ENCODE measurements around the gene SUCO.

- TF ChIP-seq, protein P1, sequence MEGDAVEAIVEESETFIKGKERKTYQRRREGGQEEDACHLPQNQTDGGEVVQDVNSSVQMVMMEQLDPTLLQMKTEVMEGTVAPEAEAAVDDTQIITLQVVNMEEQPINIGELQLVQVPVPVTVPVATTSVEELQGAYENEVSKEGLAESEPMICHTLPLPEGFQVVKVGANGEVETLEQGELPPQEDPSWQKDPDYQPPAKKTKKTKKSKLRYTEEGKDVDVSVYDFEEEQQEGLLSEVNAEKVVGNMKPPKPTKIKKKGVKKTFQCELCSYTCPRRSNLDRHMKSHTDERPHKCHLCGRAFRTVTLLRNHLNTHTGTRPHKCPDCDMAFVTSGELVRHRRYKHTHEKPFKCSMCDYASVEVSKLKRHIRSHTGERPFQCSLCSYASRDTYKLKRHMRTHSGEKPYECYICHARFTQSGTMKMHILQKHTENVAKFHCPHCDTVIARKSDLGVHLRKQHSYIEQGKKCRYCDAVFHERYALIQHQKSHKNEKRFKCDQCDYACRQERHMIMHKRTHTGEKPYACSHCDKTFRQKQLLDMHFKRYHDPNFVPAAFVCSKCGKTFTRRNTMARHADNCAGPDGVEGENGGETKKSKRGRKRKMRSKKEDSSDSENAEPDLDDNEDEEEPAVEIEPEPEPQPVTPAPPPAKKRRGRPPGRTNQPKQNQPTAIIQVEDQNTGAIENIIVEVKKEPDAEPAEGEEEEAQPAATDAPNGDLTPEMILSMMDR (IDR thresholded peaks at IDR 0.05) = no peak
- TF ChIP-seq JUND (IDR thresholded peaks at IDR 0.05) = no peak
- TF ChIP-seq POLR2AphosphoS5 (IDR thresholded peaks at IDR 0.05; ENCODE audit: low read depth, low read length) = no peak
- no peak for TF ChIP-seq SIN3A (IDR thresholded peaks at IDR 0.05; ENCODE audit: borderline replicate concordance, low read depth, low read length)
- TF ChIP-seq GATA2 (CRISPR knock-in tag; IDR thresholded peaks at IDR 0.05) = no peak
- no peak for TF ChIP-seq ELF1 (IDR thresholded peaks at IDR 0.05)
- TF ChIP-seq EZH2phosphoT487 (IDR thresholded peaks at IDR 0.05; ENCODE audit: borderline replicate concordance, low read depth) = no peak
- TF ChIP-seq, protein P2, sequence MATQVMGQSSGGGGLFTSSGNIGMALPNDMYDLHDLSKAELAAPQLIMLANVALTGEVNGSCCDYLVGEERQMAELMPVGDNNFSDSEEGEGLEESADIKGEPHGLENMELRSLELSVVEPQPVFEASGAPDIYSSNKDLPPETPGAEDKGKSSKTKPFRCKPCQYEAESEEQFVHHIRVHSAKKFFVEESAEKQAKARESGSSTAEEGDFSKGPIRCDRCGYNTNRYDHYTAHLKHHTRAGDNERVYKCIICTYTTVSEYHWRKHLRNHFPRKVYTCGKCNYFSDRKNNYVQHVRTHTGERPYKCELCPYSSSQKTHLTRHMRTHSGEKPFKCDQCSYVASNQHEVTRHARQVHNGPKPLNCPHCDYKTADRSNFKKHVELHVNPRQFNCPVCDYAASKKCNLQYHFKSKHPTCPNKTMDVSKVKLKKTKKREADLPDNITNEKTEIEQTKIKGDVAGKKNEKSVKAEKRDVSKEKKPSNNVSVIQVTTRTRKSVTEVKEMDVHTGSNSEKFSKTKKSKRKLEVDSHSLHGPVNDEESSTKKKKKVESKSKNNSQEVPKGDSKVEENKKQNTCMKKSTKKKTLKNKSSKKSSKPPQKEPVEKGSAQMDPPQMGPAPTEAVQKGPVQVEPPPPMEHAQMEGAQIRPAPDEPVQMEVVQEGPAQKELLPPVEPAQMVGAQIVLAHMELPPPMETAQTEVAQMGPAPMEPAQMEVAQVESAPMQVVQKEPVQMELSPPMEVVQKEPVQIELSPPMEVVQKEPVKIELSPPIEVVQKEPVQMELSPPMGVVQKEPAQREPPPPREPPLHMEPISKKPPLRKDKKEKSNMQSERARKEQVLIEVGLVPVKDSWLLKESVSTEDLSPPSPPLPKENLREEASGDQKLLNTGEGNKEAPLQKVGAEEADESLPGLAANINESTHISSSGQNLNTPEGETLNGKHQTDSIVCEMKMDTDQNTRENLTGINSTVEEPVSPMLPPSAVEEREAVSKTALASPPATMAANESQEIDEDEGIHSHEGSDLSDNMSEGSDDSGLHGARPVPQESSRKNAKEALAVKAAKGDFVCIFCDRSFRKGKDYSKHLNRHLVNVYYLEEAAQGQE (IDR thresholded peaks at IDR 0.05; ENCODE audit: low read depth, low read length) = no peak
- no peak for TF ChIP-seq ZBTB33 (IDR thresholded peaks at IDR 0.05; ENCODE audit: borderline replicate concordance, low read depth)
- no peak for TF ChIP-seq EP300 (IDR thresholded peaks at IDR 0.05; ENCODE audit: borderline replicate concordance in 1 of 2, low read depth in 1 of 2, low read length in 1 of 2)
Observed at GRCh38 chr1:172630868-172631267, 97.9 kb downstream of the SUCO start.

Measured in SK-N-SH (cell line).